ENCODE results near the gene CA6.

GRCh38 chr1:8925960-8926359 is 19.7 kb upstream of the CA6 start:
- TF ChIP-seq CTCF (IDR thresholded peaks at IDR 0.05) (no peak), EZH2 (IDR thresholded peaks at IDR 0.05) (no peak)
